HepG2 (cell line): ENCODE data around the gene ERFL. TPM values are rescaled to one million over a fixed set of nuclear protein-coding genes. Genes with fewer than 3 reads are reported as not detected.
"Not testable (repeated sequence)": the region's sequence is repeated elsewhere in the genome, so short reads cannot be mapped to it uniquely, and the experiment has no call there.

Experiments used
- ATAC-seq: fragments of 200-7000 bp; cut with Tn5 transposase; 3 replicates; pipeline ENCODE4 v1.9.1; 2020; ENCODE audit warnings: mild to moderate bottlenecking, moderate library complexity
- BruUV-seq: library from RNA; stranded (reverse); fragments of 400-500 nt; replicated peaks from 2 replicates; lab custom pipeline; 2021; lab: Mats Ljungman, UMichigan
- CTCF ChIA-PET: fragments of 300-600 bp; formaldehyde crosslinking; extraction: SDS; loops from one replicate; lab custom pipeline; 2021; ENCODE audit warnings: low total read pairs, inconsistent platforms, low intra/inter-chr PET ratio; lab: Yijun Ruan, JAX
- POLR2A ChIA-PET: fragments of 350-600 bp; sonication (Branson Sonifier 250); formaldehyde crosslinking; loops from one replicate; lab custom pipeline; 2020; ENCODE audit warnings: antibody characterized with exemption, inconsistent platforms; lab: Yijun Ruan, JAX
- DNase-seq: peaks from one replicate; pipeline ENCODE4 v3.0.0-alpha.2; 2015; ENCODE audit warnings: low spot score
- FAIRE-seq: peaks from 3 replicates; lab custom pipeline; 2011; peaks lifted over from hg19 to GRCh38; lab: Jason Lieb, UNC
- H2AFZ ChIP-seq: one replicate; pipeline ENCODE4 v1.6.1; 2011; ENCODE audit warnings: low read length, inconsistent platforms
- H3K27ac ChIP-seq: fragments of 300-600 bp; 3 replicates; pipeline ENCODE4 v1.8.0; 2011; ENCODE audit warnings: mixed run types, mild to moderate bottlenecking, mixed read lengths, low read length, inconsistent platforms; ENCODE audit not compliant: insufficient read depth; ENCODE audit errors: extremely low read length
- H3K27me3 ChIP-seq, 2 experiments: fragments of 200-600 bp in 1 of 2; 2 replicates in 1 of 2; 3 replicates in 1 of 2; pipeline versions ENCODE4 v1.6.0 to v1.8.0; 2011; ENCODE audit warnings: low read length in 2 of 2, mild to moderate bottlenecking in 2 of 2, moderate library complexity in 2 of 2, inconsistent platforms in 1 of 2; ENCODE audit not compliant: insufficient read depth in 2 of 2, control insufficient read depth in 1 of 2
- H3K36me3 ChIP-seq, 2 experiments: fragments of 200-600 bp in 1 of 2; replicated peaks in 1 of 2; 2 replicates in 1 of 2; 3 replicates in 1 of 2; pipeline versions ENCODE4 v1.5.1 to v1.8.0; 2011; ENCODE audit warnings: low read length in 2 of 2, inconsistent platforms in 1 of 2; ENCODE audit not compliant: insufficient read depth in 2 of 2, control insufficient read depth in 1 of 2
- H3K4me1 ChIP-seq: 2 replicates; pipeline ENCODE4 v1.5.1; 2012; ENCODE audit warnings: low read length, inconsistent platforms; ENCODE audit not compliant: insufficient read depth
- H3K4me2 ChIP-seq: 2 replicates; pipeline ENCODE4 v1.6.0; 2011; ENCODE audit warnings: low read depth, low read length, inconsistent platforms
- H3K4me3 ChIP-seq, 3 experiments: fragments of 200-600 bp in 1 of 3; sonication (generic), shearing (Covaris generic) in 1 of 3; replicated peaks in 1 of 3; 2 replicates each; pipeline ENCODE4 v1.5.1; 2011 to 2016; ENCODE audit warnings: low read length in 3 of 3, inconsistent platforms in 2 of 3, low read depth in 2 of 3, mild to moderate bottlenecking in 2 of 3, control low read depth in 1 of 3, mixed read lengths in 1 of 3; ENCODE audit not compliant: insufficient read depth in 1 of 3
- H3K79me2 ChIP-seq: one replicate; pipeline ENCODE4 v1.6.1; 2011; ENCODE audit warnings: low read length, inconsistent platforms; ENCODE audit not compliant: insufficient read depth
- H3K9ac ChIP-seq: 2 replicates; pipeline ENCODE4 v1.6.0; 2011; ENCODE audit warnings: mild to moderate bottlenecking, low read depth, low read length, inconsistent platforms; ENCODE audit not compliant: insufficient read depth
- H3K9me3 ChIP-seq: 2 replicates; pipeline ENCODE4 v1.5.1; 2012; ENCODE audit warnings: mild to moderate bottlenecking, low read length
- H4K20me1 ChIP-seq: 2 replicates; pipeline ENCODE4 v1.6.0; 2011; ENCODE audit warnings: inconsistent platforms, mild to moderate bottlenecking, low read length, moderate library complexity; ENCODE audit not compliant: insufficient read depth
- HDAC2 ChIP-seq: sonication (generic); formaldehyde crosslinking; IDR thresholded peaks from 2 replicates; pipeline ENCODE4 v1.4.0; 2020; ENCODE audit warnings: missing genetic modification reagents
- WGBS: methylation state at CpG from one replicate; pipeline ENCODE4 v1.1.6; 2017; ENCODE audit warnings: low lambda C conversion rate; 5-methylcytosine and 5-hydroxymethylcytosine counted together
- in situ Hi-C: cut with HindIII; loops from 2 replicates; pipeline ENCODE4 v1.10.0; 2017; ENCODE audit warnings: low pct_unique_long_range_greater_than_20kb; ENCODE audit not compliant: extremely low pct_ligation_motif_present
- intact Hi-C: fragments of 100-400 bp; cut with micrococcal nuclease; formaldehyde crosslinking; loops from one replicate; pipeline ENCODE4 v1.10.0; 2022; ENCODE audit not compliant: unreplicated experiment
- polyA plus RNA-seq, 8 experiments: library from polyadenylated mRNA; depleted of rRNA in 3 of 8; stranded (reverse) in 7 of 8; unstranded in 1 of 8; fragments of >200 nt; fragmentation: Illumina TruSeq in 4 of 8; extraction: Trizol in 4 of 8; gene quantifications; 2 replicates each; pipeline versions ENCODE4 v1.2.1 to v1.2.3, GENCODE V29; 2011 to 2016; ENCODE audit warnings: low read depth in 4 of 8, missing spikeins in 1 of 8, mixed read lengths in 1 of 8; ENCODE audit not compliant: insufficient read depth in 1 of 8
- total RNA-seq, 5 experiments: library from RNA; depleted of rRNA; stranded (reverse); fragments of >200 nt; fragmentation: Illumina TruSeq; extraction: Trizol; gene quantifications; 2 replicates each; pipeline ENCODE4 v1.2.3, GENCODE V29; 2016; ENCODE audit warnings: low read depth in 1 of 5
- TF ChIP-seq, protein P1 (sequence below): sonication (generic); formaldehyde crosslinking; IDR thresholded peaks from 2 replicates; pipeline ENCODE4 v1.4.0; 2020; ENCODE audit warnings: mild to moderate bottlenecking, missing genetic modification reagents

The ERFL gene
- total and polyA plus RNA-seq, 2 of the 13 experiments (the other 11 are each of a cell fraction or from before 2014, with no cell fraction given), result not detected

DNA sequence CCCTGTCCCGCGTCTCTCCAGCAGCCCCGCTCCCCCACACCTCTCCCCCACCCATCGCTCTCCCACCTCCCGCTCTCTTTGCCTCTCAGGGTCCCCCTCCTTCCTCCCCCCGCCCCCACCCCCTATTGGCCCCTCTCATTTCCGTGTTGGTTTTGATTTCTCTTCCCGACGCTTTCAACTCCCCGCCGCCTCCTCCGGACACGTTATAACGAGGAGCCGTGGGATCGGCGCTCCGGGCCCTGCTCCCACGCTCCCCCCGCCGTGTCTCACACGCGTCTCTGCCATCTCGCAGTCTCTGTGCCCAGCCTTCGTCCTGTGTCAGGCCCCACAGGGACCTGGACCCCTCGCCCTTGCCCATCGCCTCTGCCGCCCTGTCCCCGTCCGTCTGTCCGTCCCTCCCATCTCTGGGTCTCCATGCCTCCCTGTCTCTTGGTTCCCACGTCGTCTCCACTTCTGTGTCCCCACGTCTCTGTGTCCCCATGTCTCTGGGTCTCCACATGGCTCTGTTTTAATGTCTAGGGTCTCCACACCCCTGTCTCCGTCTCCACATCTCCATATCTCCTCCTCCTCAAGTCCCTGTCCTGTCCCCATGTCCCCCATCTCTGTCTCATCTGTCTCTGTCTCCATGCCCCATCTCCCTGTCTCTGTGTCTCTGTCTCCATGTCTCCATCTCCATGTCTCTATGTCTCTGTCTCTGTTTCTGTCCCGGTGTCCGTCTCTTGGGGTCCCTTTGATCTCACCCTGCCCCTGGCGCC is 13.1 kb downstream of the ERFL start (continued):
- TF ChIP-seq, protein P1, sequence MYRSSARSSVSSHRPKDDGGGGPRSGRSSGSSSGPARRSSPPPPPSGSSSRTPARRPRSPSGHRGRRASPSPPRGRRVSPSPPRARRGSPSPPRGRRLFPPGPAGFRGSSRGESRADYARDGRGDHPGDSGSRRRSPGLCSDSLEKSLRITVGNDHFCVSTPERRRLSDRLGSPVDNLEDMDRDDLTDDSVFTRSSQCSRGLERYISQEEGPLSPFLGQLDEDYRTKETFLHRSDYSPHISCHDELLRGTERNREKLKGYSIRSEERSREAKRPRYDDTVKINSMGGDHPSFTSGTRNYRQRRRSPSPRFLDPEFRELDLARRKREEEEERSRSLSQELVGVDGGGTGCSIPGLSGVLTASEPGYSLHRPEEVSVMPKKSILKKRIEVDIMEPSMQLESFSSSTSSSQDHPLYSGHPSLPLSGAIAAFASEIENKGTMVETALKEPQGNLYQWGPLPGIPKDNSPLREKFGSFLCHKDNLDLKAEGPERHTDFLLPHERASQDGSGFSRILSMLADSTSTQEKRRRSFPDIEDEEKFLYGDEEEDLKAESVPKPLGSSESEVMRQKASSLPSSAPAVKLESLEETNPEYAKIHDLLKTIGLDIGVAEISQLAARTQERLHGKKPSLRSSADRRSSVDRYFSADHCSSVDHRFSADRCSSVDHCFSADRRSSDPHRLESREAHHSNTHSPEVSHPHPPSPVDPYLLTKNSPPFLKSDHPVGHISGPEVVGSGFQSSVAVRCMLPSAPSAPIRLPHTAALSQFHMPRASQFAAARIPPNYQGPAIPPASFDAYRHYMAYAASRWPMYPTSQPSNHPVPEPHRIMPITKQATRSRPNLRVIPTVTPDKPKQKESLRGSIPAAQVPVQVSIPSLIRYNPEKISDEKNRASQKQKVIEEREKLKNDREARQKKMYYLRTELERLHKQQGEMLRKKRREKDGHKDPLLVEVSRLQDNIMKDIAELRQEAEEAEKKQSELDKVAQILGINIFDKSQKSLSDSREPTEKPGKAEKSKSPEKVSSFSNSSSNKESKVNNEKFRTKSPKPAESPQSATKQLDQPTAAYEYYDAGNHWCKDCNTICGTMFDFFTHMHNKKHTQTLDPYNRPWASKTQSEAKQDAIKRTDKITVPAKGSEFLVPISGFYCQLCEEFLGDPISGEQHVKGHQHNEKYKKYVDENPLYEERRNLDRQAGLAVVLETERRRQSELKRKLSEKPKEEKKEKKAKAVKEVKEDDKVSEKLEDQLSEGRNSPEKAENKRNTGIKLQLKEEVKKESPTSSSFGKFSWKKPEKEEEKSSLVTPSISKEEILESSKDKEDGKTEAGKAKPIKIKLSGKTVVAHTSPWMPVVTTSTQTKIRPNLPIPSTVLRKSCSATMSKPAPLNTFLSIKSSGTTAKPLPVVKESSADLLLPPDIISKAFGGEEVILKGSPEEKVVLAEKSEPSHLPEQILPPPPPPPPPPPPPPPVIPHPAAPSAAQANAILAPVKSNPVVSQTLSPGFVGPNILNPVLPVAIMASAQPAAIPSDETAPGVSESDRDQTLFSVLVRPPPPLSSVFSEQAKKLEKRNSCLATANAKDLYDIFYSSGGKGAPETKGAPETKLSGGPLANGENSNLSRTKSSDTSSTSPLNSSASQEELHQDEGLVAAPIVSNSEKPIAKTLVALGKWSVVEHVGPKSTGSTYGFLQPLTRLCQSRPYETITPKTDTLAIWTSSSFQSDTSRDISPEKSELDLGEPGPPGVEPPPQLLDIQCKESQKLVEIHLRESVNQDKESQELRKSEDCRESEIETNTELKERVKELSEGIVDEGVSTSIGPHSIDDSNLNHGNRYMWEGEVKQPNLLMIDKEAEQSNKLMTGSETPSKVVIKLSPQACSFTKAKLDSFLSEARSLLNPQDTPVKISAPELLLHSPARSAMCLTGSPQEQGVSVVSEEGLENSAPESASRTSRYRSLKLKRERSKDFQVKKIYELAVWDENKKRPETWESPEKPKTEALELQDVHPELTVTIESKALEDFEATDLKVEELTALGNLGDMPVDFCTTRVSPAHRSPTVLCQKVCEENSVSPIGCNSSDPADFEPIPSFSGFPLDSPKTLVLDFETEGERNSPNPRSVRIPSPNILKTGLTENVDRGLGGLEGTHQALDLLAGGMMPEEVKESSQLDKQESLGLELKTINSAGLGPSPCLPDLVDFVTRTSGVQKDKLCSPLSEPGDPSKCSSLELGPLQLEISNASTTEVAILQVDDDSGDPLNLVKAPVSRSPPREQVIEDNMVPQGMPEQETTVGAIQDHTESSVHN, result no peak
- TF ChIP-seq HDAC2, result no peak

DNA sequence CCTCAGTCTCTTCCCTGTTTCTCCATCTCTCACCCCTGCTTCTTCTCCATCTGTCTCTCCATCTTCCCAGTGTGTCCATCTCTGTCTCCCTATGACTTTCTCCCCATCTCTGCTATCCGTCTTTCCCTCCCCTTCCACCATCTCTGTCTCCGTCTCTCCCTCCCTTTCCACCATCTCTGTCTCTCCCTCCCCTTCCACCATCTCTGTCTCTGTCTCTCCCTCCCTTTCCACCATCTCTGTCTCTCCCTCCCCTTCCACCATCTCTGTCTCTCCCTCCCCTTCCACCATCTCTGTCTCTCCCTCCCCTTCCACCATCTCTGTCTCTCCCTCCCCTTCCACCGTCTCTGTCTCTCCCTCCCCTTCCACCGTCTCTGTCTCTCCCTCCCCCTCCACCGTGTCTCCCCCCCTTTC is 13.8 kb downstream of the ERFL start:
- intact Hi-C loops, H3K4me2 ChIP-seq, POLR2A ChIA-PET, H3K9me3 ChIP-seq, FAIRE-seq, BruUV-seq, H3K4me3 ChIP-seq, H3K36me3 ChIP-seq, DNase-seq, H2AFZ ChIP-seq, CTCF ChIA-PET, ATAC-seq, H3K9ac ChIP-seq, H4K20me1 ChIP-seq, in situ Hi-C loops, H3K79me2 ChIP-seq, H3K27ac ChIP-seq, H3K4me1 ChIP-seq: not testable (repeated sequence)
- peaks cover 10 to 36% of the 10 kb centered on the region in 2 experiments for H3K27me3 ChIP-seq
- 19% methylated on average over 5 of the region's 5 CpGs for WGBS
